Common myeloid progenitor, CD34-positive (primary cell): Measurements from ENCODE around the gene ADAM19.
A peak's percentile ranks its signal among the peaks of the same experiment; 100 is the strongest.

ENCODE experiments used
- CTCF ChIA-PET: fragments of 350-600 bp; sonication (Branson Sonifier 250); formaldehyde crosslinking; loops from one replicate; lab custom pipeline; 2021; ENCODE audit warnings: antibody characterized with exemption; lab: Charles Lee
- POLR2A ChIA-PET: fragments of 350-600 bp; sonication (Branson Sonifier 250); formaldehyde crosslinking; loops from one replicate; lab custom pipeline; 2021; ENCODE audit warnings: antibody characterized with exemption; lab: Charles Lee
- DNase-seq, 3 donors: peaks; one replicate each; pipeline versions ENCODE4 v3.0.0 to v3.0.0-alpha.2; 2013
- H3K27ac ChIP-seq, 2 experiments: 1 replicate in 1 of 2; 2 replicates in 1 of 2; pipeline ENCODE4 v1.7.0; 2013; ENCODE audit warnings: inconsistent platforms in 2 of 2, low read length in 2 of 2, mild to moderate bottlenecking in 2 of 2, low read depth in 1 of 2, moderate library complexity in 1 of 2; ENCODE audit not compliant: severe bottlenecking in 2 of 2, insufficient read depth in 1 of 2, poor library complexity in 1 of 2
- H3K27me3 ChIP-seq, 5 experiments: replicated peaks in 2 of 5; 1 replicate in 3 of 5; 2 replicates in 2 of 5; pipeline versions ENCODE4 v1.6.1 to v1.7.0; 2013; ENCODE audit warnings: low read length in 4 of 5, mild to moderate bottlenecking in 2 of 5, moderate library complexity in 2 of 5, inconsistent platforms in 1 of 5; ENCODE audit not compliant: insufficient read depth in 5 of 5, control insufficient read depth in 4 of 5
- H3K36me3 ChIP-seq, 4 experiments: 1 replicate in 2 of 4; 2 replicates in 2 of 4; pipeline versions ENCODE4 v1.6.1 to v1.7.0; 2013; ENCODE audit warnings: low read length in 3 of 4, control low read depth in 1 of 4, mild to moderate bottlenecking in 1 of 4; ENCODE audit not compliant: control insufficient read depth in 4 of 4, insufficient read depth in 4 of 4
- H3K4me1 ChIP-seq, 4 experiments: 1 replicate in 3 of 4; 2 replicates in 1 of 4; pipeline versions ENCODE4 v1.6.1 to v1.7.1; 2013; ENCODE audit warnings: low read length in 3 of 4, mild to moderate bottlenecking in 3 of 4, control low read depth in 1 of 4, inconsistent platforms in 1 of 4, moderate library complexity in 1 of 4; ENCODE audit not compliant: control insufficient read depth in 4 of 4, insufficient read depth in 4 of 4; ENCODE audit errors: control extremely low read depth in 1 of 4
- H3K4me3 ChIP-seq, 7 experiments: 1 replicate in 4 of 7; 2 replicates in 3 of 7; pipeline versions ENCODE4 v1.5.1 to v1.7.0; 2013; ENCODE audit warnings: mild to moderate bottlenecking in 7 of 7, low read length in 6 of 7, moderate library complexity in 6 of 7, inconsistent platforms in 2 of 7, low read depth in 2 of 7, control low read depth in 1 of 7; ENCODE audit not compliant: insufficient read depth in 4 of 7, control insufficient read depth in 1 of 7; ENCODE audit errors: extremely low read depth in 1 of 7
- H3K9me3 ChIP-seq, 5 experiments: 1 replicate in 4 of 5; 2 replicates in 1 of 5; pipeline versions ENCODE4 v1.6.1 to v1.7.1; 2013; ENCODE audit warnings: low read length in 4 of 5, mild to moderate bottlenecking in 2 of 5, inconsistent platforms in 1 of 5, low read depth in 1 of 5, moderate library complexity in 1 of 5; ENCODE audit not compliant: control insufficient read depth in 4 of 5, insufficient read depth in 2 of 5; ENCODE audit errors: control extremely low read depth in 1 of 5
- WGBS: methylation state at CpG from one replicate; pipeline ENCODE4 v1.1.5; 2013; ENCODE audit not compliant: insufficient coverage; 5-methylcytosine and 5-hydroxymethylcytosine counted together

ADAM19 gene

GRCh38 chr5:157459715-157460599 lies 115.6 kb downstream of the ADAM19 start, which contains the start of gene NIPAL4:
Gene NIPAL4 (plus strand): TSS chr5:157460213. CDS start chr5:157460321, 108 bp downstream.
- no peak within 1 kb of the TSS for H3K27ac ChIP-seq
- peaks cover 0 to 12% (median 10%) of the 10 kb centered on the region in 4 experiments for H3K4me1 ChIP-seq
- POLR2A ChIA-PET, result no interaction called here
- H3K27me3 ChIP-seq, result peaks cover 0 to 33% (median 12%) of the 10 kb centered on the region in 5 experiments
- no peaks in the 10 kb centered on the region for H3K9me3 ChIP-seq
- WGBS, result 0% methylated on average over 42 of the region's 54 CpGs
- CTCF ChIA-PET, result interaction anchor here (1.2 kb wide), 1 partner anchor 118 kb away, joined by 3 read pairs; no protein-coding TSS in a partner anchor
- peak in 2 of 3 donors; percentile 61 to 67 for DNase-seq
- H3K36me3 ChIP-seq, result no peaks in the 10 kb centered on the region
- H3K4me3 ChIP-seq, result peak within 1 kb of the TSS in 6 of 7 experiments; percentile 25 to 71 (median 54)

- Histone ChIP-seq H3K4me1 (peaks cover 0 to 12% (median 10%) of the 10 kb centered on the region in 4 experiments), H3K36me3 (no peaks in the 10 kb centered on the region), H3K9me3 (no peaks in the 10 kb centered on the region), H3K27me3 (peaks cover 0 to 33% (median 16%) of the 10 kb centered on the region in 5 experiments), H3K4me3 (no peak overlapping the region), H3K27ac (no peak overlapping the region)
- POLR2A ChIA-PET, result no interaction called here
- no peak for DNase-seq
- 98% methylated on average over 5 of the region's 5 CpGs for WGBS
- CTCF ChIA-PET, result interaction anchor here (0.9 to 1.2 kb wide), 3 partner anchors 10 to 117 kb away, joined by 3 read pairs; no protein-coding TSS in a partner anchor
These were observed 116.7 kb downstream of the ADAM19 start for GRCh38 chr5:157458835-157459234.

GRCh38 chr5:157457391-157457790 lies 118.2 kb downstream of the ADAM19 start:
- no peak for DNase-seq
- Histone ChIP-seq H3K9me3 (no peaks in the 10 kb centered on the region), H3K36me3 (no peaks in the 10 kb centered on the region), H3K27me3 (peaks cover 0 to 31% (median 11%) of the 10 kb centered on the region in 5 experiments), H3K4me3 (no peak overlapping the region), H3K27ac (no peak overlapping the region), H3K4me1 (peaks cover 0 to 12% (median 10%) of the 10 kb centered on the region in 4 experiments)
- WGBS, result 98% methylated on average over 4 of the region's 5 CpGs
- ChIA-PET CTCF (interaction anchor here (1.2 kb wide), 1 partner anchor 20 kb away, joined by 3 read pairs; no protein-coding TSS in a partner anchor), POLR2A (no interaction called here)

- Histone ChIP-seq H3K4me3 (no peak overlapping the region), H3K27ac (no peak overlapping the region), H3K36me3 (no peaks in the 10 kb centered on the region), H3K4me1 (peaks cover 0 to 12% (median 10%) of the 10 kb centered on the region in 4 experiments), H3K9me3 (no peaks in the 10 kb centered on the region), H3K27me3 (peaks cover 0 to 22% (median 11%) of the 10 kb centered on the region in 5 experiments)
- ChIA-PET CTCF (interaction anchor here (1.7 kb wide), 1 partner anchor 15 kb away, joined by 4 read pairs; no protein-coding TSS in a partner anchor), POLR2A (no interaction called here)
- no peak for DNase-seq
- 96% methylated on average over 5 of the region's 5 CpGs for WGBS
These were observed 119.3 kb downstream of the ADAM19 start for GRCh38 chr5:157456301-157456700.

GRCh38 chr5:157455057-157455456 lies 120.5 kb downstream of the ADAM19 start:
- POLR2A ChIA-PET, result no interaction called here
- peaks cover 0 to 6% (median 5%) of the 10 kb centered on the region in 4 experiments for H3K4me1 ChIP-seq
- H3K9me3 ChIP-seq, result no peaks in the 10 kb centered on the region
- no peak overlapping the region for H3K27ac ChIP-seq
- H3K4me3 ChIP-seq, result no peak overlapping the region
- CTCF ChIA-PET, result interaction anchor here (1.0 to 1.7 kb wide), 3 partner anchors 16 to 23 kb away, joined by 3 to 4 read pairs (median 4); no protein-coding TSS in a partner anchor
- peaks cover 0 to 10% (median 4%) of the 10 kb centered on the region in 5 experiments for H3K27me3 ChIP-seq
- no peaks in the 10 kb centered on the region for H3K36me3 ChIP-seq
- DNase-seq, result no peak
- 34% methylated on average over 6 of the region's 7 CpGs for WGBS

GRCh38 chr5:157454273-157454672 lies 121.3 kb downstream of the ADAM19 start:
- 94% methylated on average over 5 of the region's 7 CpGs for WGBS
- Histone ChIP-seq H3K27ac (no peak overlapping the region), H3K4me1 (no peaks in the 10 kb centered on the region), H3K36me3 (no peaks in the 10 kb centered on the region), H3K4me3 (no peak overlapping the region), H3K9me3 (no peaks in the 10 kb centered on the region), H3K27me3 (peaks cover 0 to 4% (median 4%) of the 10 kb centered on the region in 5 experiments)
- DNase-seq, result no peak
- ChIA-PET POLR2A (interaction anchor here (1.0 kb wide), 1 partner anchor 9 kb away, joined by 3 read pairs; no protein-coding TSS in a partner anchor), CTCF (interaction anchor here (1.4 kb wide), 1 partner anchor 22 kb away, joined by 4 read pairs; no protein-coding TSS in a partner anchor)
